ENCODE results near the gene CDK16. TPM values are rescaled to one million over a fixed set of nuclear protein-coding genes. Genes with fewer than 3 reads are reported as not detected.

CDK16 gene
- total and polyA plus RNA-seq, 9 of the 15 experiments (the other 6 are each of a cell fraction or from before 2014, with no cell fraction given) = 3.9 to 104 (median 57.5) TPM

DNA sequence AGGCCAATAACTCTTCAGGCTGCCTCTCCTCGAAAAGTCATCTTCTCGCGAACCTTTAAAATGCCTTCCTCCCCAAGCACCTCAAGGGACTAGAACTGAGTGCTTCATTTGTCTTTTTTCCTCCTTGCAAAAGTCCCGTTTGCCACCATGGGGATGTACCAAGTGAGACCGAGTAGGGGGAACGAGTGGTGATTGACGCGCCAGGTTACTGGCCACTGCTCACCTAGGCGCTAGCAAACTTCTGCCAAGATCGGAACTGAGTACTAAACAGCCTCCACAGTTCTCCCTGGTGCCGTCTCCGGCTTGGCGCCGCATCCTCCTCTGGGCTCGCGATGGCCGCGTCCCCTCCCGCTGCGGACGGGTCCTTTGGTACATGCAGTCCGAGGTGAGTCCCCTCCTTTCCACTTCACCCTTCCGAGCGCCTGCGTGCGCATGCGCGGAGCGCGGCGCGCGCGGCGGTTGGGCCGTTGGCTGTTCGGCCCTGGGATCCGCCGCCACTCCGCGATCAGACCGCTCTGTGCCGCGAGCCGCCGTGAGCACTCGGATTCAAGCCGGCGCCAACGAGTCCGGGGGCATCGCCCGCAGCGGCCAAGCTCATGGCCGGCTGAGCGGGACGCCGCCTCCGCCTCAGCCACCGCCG lies at the start of gene CDK16 (continued):
- TF ChIP-seq ZBTB33 (CRISPR knock-in tag; IDR thresholded peaks at IDR 0.05) (no peak), PML (IDR thresholded peaks at IDR 0.05; ENCODE audit: low read length) (peak; percentile 30; the same call in 1 of the 2 replicates), BHLHE40 (IDR thresholded peaks at IDR 0.05; ENCODE audit: low read length) (peak; percentile 89), KAT7 (CRISPR knock-in tag; IDR thresholded peaks at IDR 0.05; ENCODE audit: borderline replicate concordance) (no peak), TCFL5 (CRISPR knock-in tag; conservative IDR thresholded peaks at IDR 0.05) (no peak), YY1 (IDR thresholded peaks at IDR 0.05; ENCODE audit: borderline replicate concordance in 1 of 3, control insufficient read depth in 1 of 3, extremely low read depth in 1 of 3, insufficient read depth in 3 of 3, insufficient read length in 1 of 3, insufficient replicate concordance in 2 of 3, low read depth in 1 of 3, low read length in 2 of 3) (peak in 1 of 3 experiments; percentile 25), FOXA3 (CRISPR knock-in tag; conservative IDR thresholded peaks at IDR 0.05 in 1 of 2, IDR thresholded peaks at IDR 0.05 in 1 of 2) (no peak), MYBL2 (IDR thresholded peaks at IDR 0.05; ENCODE audit: low read depth) (no peak), MYBL2 (CRISPR knock-in tag; IDR thresholded peaks at IDR 0.05; ENCODE audit: borderline replicate concordance) (no peak), ARID4B (CRISPR knock-in tag; IDR thresholded peaks at IDR 0.05) (peak; percentile 83), HDAC2 (IDR thresholded peaks at IDR 0.05) (0 out of 2 replicates have a peak, but pooled peaks have one; percentile 52), KDM1A (IDR thresholded peaks at IDR 0.05) (0 out of 4 replicates have a peak, but pooled peaks of 1 of the 2 experiments have one; percentile 35), FOXP1 (CRISPR knock-in tag; IDR thresholded peaks at IDR 0.05) (no peak), ARID1B (IDR thresholded peaks at IDR 0.05) (peak; percentile 55), ATF7 (IDR thresholded peaks at IDR 0.05) (peak; percentile 100), HDAC3 (IDR thresholded peaks at IDR 0.05; ENCODE audit: borderline replicate concordance, partially characterized antibody) (no peak), ETV5 (CRISPR knock-in tag; IDR thresholded peaks at IDR 0.05; ENCODE audit: low read depth) (no peak)
